ENCODE data around the gene PRLR. TPM values are rescaled to one million over a fixed set of nuclear protein-coding genes. Genes with fewer than 3 reads are reported as not detected.
"Not testable (repeated sequence)": the region's sequence is repeated elsewhere in the genome, so short reads cannot be mapped to it uniquely, and the experiment has no call there.

PRLR gene
- polyA plus RNA-seq, 1 donor from 2014 or later: 0.50 TPM

- Histone ChIP-seq H3K9me3 (ENCODE audit: low read length) (no peaks in the 10 kb centered on the region), H3F3A (ENCODE audit: insufficient read depth, low read length, poor library complexity, severe bottlenecking) (no peaks in the 10 kb centered on the region), H4K20me1 (ENCODE audit: insufficient read depth) (no peaks in the 10 kb centered on the region), H3K27ac (ENCODE audit: low read length) (no peak overlapping the region), H3K9me2 (ENCODE audit: insufficient read depth, low read length) (no peaks in the 10 kb centered on the region), H3K27me3 (ENCODE audit: insufficient read depth, low read depth, low read length) (no peaks in the 10 kb centered on the region), H3K4me2 (ENCODE audit: low read length) (no peak overlapping the region), H3K79me2 (replicated peaks; ENCODE audit: insufficient read depth, low read length) (no peaks in the 10 kb centered on the region), H3K36me3 (ENCODE audit: insufficient read depth, low read length) (no peaks in the 10 kb centered on the region), H3K9ac (ENCODE audit: low read length) (no peak overlapping the region), H2AFZ (ENCODE audit: low read depth, low read length) (no peak overlapping the region), H3K4me3 (ENCODE audit: low read length) (no peak overlapping the region)
- TF ChIP-seq EP300 (conservative IDR thresholded peaks at IDR 0.05; ENCODE audit: poor library complexity, severe bottlenecking) (no peak), EZH2 (IDR thresholded peaks at IDR 0.05; ENCODE audit: borderline replicate concordance, insufficient read depth, low read length, poor library complexity, severe bottlenecking) (no peak), POLR2AphosphoS5 (IDR thresholded peaks at IDR 0.05) (no peak), SMC3 (conservative IDR thresholded peaks at IDR 0.05; ENCODE audit: poor library complexity) (peak; percentile 39), CTCF (IDR thresholded peaks at IDR 0.05; ENCODE audit: poor library complexity, severe bottlenecking) (peak; percentile 54), REST (IDR thresholded peaks at IDR 0.05; ENCODE audit: borderline replicate concordance) (no peak), RAD21 (conservative IDR thresholded peaks at IDR 0.05) (peak; percentile 52), TAF1 (IDR thresholded peaks at IDR 0.05; ENCODE audit: low read depth) (no peak), MXI1 (conservative IDR thresholded peaks at IDR 0.05; ENCODE audit: poor library complexity, severe bottlenecking) (no peak)
Observed at GRCh38 chr5:35246411-35246810, 16.1 kb upstream of the PRLR start.

GRCh38 chr5:35245371-35245770, 15.1 kb upstream of the PRLR start:
- H3F3A ChIP-seq (ENCODE audit: insufficient read depth, low read length, poor library complexity, severe bottlenecking); H4K20me1 ChIP-seq (ENCODE audit: insufficient read depth); H3K9ac ChIP-seq (ENCODE audit: low read length); H3K9me3 ChIP-seq (ENCODE audit: low read length); H3K36me3 ChIP-seq (ENCODE audit: insufficient read depth, low read length); H3K4me2 ChIP-seq (ENCODE audit: low read length); H3K27ac ChIP-seq (ENCODE audit: low read length); H3K79me2 ChIP-seq (replicated peaks; ENCODE audit: insufficient read depth, low read length); H3K27me3 ChIP-seq (ENCODE audit: insufficient read depth, low read depth, low read length); H3K9me2 ChIP-seq (ENCODE audit: insufficient read depth, low read length); H2AFZ ChIP-seq (ENCODE audit: low read depth, low read length); H3K4me3 ChIP-seq (ENCODE audit: low read length): not testable (repeated sequence)

- Histone ChIP-seq H3K9ac (ENCODE audit: low read length) (no peak overlapping the region), H3K27ac (ENCODE audit: low read length) (peak overlapping the region; percentile 54), H3K4me3 (ENCODE audit: low read length) (no peak overlapping the region), H3K9me2 (ENCODE audit: insufficient read depth, low read length) (no peaks in the 10 kb centered on the region), H3K36me3 (ENCODE audit: insufficient read depth, low read length) (no peaks in the 10 kb centered on the region), H3F3A (ENCODE audit: insufficient read depth, low read length, poor library complexity, severe bottlenecking) (no peaks in the 10 kb centered on the region), H3K79me2 (replicated peaks; ENCODE audit: insufficient read depth, low read length) (no peaks in the 10 kb centered on the region), H3K4me2 (ENCODE audit: low read length) (no peak overlapping the region), H3K27me3 (ENCODE audit: insufficient read depth, low read depth, low read length) (no peaks in the 10 kb centered on the region), H3K9me3 (ENCODE audit: low read length) (no peaks in the 10 kb centered on the region), H2AFZ (ENCODE audit: low read depth, low read length) (no peak overlapping the region), H4K20me1 (ENCODE audit: insufficient read depth) (no peaks in the 10 kb centered on the region)
- TF ChIP-seq TAF1 (IDR thresholded peaks at IDR 0.05; ENCODE audit: low read depth) (no peak), REST (IDR thresholded peaks at IDR 0.05; ENCODE audit: borderline replicate concordance) (no peak), CTCF (IDR thresholded peaks at IDR 0.05; ENCODE audit: poor library complexity, severe bottlenecking) (no peak), SMC3 (conservative IDR thresholded peaks at IDR 0.05; ENCODE audit: poor library complexity) (no peak), POLR2AphosphoS5 (IDR thresholded peaks at IDR 0.05) (no peak), RAD21 (conservative IDR thresholded peaks at IDR 0.05) (no peak), EZH2 (IDR thresholded peaks at IDR 0.05; ENCODE audit: borderline replicate concordance, insufficient read depth, low read length, poor library complexity, severe bottlenecking) (no peak)
Observed at GRCh38 chr5:35244171-35244570, 13.9 kb upstream of the PRLR start.

Measured in neural cell (in vitro differentiated cells).